ENCODE data around the gene PRRX1.

- TF ChIP-seq CTCF (IDR thresholded peaks at IDR 0.05) (no peak), EP300 (IDR thresholded peaks at IDR 0.05) (no peak)
Measured at GRCh38 chr1:170671629-170671963, 7.7 kb downstream of the PRRX1 start.

Data from ovary (tissue), 3 donors.